ENCODE measurements around the gene CCL19. TPM values are rescaled to one million over a fixed set of nuclear protein-coding genes. Genes with fewer than 3 reads are reported as not detected.
A peak's percentile ranks its signal among the peaks of the same experiment; 100 is the strongest.

CCL19 gene
- total and polyA plus RNA-seq, 2 of the 8 experiments (the other 6 are each of a cell fraction or from before 2014, with no cell fraction given), result not detected

DNA sequence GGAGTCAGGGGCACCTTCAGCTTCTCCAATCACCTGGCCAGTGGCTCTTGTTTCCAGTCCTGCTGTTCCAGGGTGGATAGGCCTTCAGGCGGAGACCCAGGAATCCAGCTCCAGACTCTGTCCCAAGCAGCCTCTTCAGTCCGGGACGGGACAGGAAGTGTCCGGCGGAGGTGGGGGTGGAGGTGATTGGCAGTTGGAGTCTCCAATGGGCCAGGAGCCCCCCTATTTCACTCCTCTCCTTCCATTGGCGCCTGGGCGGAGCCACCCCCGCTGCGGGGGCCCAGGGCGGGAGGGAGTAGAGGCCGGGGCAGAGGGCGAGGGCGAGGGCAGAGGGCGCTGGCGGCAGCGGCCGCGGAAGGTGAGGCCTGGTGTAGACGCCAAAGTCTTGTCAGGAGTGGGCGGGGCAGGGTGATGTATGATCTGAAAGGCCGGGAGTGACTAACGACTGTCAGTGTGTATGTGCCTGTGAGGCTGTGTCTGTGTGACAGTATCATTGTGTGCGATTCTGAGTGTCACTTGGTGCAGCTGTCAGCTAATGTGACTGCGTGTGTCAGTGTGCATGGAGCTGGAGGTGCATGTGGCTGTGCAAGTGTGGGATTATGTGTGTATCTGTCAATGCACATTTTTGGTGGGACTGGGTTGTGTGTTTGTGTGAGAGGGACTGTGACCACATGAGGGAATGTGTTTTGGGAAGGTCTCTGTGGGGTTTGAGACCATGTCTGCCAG, 39.0 kb downstream of the CCL19 start, which contains the start of gene IL11RA (continued):
- TF ChIP-seq, protein P1, sequence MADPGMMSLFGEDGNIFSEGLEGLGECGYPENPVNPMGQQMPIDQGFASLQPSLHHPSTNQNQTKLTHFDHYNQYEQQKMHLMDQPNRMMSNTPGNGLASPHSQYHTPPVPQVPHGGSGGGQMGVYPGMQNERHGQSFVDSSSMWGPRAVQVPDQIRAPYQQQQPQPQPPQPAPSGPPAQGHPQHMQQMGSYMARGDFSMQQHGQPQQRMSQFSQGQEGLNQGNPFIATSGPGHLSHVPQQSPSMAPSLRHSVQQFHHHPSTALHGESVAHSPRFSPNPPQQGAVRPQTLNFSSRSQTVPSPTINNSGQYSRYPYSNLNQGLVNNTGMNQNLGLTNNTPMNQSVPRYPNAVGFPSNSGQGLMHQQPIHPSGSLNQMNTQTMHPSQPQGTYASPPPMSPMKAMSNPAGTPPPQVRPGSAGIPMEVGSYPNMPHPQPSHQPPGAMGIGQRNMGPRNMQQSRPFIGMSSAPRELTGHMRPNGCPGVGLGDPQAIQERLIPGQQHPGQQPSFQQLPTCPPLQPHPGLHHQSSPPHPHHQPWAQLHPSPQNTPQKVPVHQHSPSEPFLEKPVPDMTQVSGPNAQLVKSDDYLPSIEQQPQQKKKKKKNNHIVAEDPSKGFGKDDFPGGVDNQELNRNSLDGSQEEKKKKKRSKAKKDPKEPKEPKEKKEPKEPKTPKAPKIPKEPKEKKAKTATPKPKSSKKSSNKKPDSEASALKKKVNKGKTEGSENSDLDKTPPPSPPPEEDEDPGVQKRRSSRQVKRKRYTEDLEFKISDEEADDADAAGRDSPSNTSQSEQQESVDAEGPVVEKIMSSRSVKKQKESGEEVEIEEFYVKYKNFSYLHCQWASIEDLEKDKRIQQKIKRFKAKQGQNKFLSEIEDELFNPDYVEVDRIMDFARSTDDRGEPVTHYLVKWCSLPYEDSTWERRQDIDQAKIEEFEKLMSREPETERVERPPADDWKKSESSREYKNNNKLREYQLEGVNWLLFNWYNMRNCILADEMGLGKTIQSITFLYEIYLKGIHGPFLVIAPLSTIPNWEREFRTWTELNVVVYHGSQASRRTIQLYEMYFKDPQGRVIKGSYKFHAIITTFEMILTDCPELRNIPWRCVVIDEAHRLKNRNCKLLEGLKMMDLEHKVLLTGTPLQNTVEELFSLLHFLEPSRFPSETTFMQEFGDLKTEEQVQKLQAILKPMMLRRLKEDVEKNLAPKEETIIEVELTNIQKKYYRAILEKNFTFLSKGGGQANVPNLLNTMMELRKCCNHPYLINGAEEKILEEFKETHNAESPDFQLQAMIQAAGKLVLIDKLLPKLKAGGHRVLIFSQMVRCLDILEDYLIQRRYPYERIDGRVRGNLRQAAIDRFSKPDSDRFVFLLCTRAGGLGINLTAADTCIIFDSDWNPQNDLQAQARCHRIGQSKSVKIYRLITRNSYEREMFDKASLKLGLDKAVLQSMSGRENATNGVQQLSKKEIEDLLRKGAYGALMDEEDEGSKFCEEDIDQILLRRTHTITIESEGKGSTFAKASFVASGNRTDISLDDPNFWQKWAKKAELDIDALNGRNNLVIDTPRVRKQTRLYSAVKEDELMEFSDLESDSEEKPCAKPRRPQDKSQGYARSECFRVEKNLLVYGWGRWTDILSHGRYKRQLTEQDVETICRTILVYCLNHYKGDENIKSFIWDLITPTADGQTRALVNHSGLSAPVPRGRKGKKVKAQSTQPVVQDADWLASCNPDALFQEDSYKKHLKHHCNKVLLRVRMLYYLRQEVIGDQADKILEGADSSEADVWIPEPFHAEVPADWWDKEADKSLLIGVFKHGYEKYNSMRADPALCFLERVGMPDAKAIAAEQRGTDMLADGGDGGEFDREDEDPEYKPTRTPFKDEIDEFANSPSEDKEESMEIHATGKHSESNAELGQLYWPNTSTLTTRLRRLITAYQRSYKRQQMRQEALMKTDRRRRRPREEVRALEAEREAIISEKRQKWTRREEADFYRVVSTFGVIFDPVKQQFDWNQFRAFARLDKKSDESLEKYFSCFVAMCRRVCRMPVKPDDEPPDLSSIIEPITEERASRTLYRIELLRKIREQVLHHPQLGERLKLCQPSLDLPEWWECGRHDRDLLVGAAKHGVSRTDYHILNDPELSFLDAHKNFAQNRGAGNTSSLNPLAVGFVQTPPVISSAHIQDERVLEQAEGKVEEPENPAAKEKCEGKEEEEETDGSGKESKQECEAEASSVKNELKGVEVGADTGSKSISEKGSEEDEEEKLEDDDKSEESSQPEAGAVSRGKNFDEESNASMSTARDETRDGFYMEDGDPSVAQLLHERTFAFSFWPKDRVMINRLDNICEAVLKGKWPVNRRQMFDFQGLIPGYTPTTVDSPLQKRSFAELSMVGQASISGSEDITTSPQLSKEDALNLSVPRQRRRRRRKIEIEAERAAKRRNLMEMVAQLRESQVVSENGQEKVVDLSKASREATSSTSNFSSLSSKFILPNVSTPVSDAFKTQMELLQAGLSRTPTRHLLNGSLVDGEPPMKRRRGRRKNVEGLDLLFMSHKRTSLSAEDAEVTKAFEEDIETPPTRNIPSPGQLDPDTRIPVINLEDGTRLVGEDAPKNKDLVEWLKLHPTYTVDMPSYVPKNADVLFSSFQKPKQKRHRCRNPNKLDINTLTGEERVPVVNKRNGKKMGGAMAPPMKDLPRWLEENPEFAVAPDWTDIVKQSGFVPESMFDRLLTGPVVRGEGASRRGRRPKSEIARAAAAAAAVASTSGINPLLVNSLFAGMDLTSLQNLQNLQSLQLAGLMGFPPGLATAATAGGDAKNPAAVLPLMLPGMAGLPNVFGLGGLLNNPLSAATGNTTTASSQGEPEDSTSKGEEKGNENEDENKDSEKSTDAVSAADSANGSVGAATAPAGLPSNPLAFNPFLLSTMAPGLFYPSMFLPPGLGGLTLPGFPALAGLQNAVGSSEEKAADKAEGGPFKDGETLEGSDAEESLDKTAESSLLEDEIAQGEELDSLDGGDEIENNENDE (IDR thresholded peaks at IDR 0.05; ENCODE audit: insufficient replicate concordance, low read length), result no peak
- TF ChIP-seq JUN (IDR thresholded peaks at IDR 0.05; ENCODE audit: low read depth, low read length) (no peak), SP1 (IDR thresholded peaks at IDR 0.05; ENCODE audit: low read depth, low read length) (peak; percentile 86), BCL11A (IDR thresholded peaks at IDR 0.05; ENCODE audit: low read depth in 2 of 2, low read length in 2 of 2) (no peak), EP300 (IDR thresholded peaks at IDR 0.05; ENCODE audit: borderline replicate concordance in 1 of 2, low read depth in 2 of 2, low read length in 2 of 2) (no peak), RNF2 (IDR thresholded peaks at IDR 0.05; ENCODE audit: borderline replicate concordance, low read depth, low read length, missing control alignments, poor library complexity, severe bottlenecking) (no peak), MAX (IDR thresholded peaks at IDR 0.05) (no peak), KDM4A (IDR thresholded peaks at IDR 0.05; ENCODE audit: low read depth, low read length, severe bottlenecking) (no peak), KDM1A (IDR thresholded peaks at IDR 0.05; ENCODE audit: borderline replicate concordance, low read length) (0 out of 2 replicates have a peak, but pooled peaks have one; percentile 15), CREB1 (IDR thresholded peaks at IDR 0.05) (no peak)
